Left colon (tissue), 2 donors: ENCODE results near the gene NCOR2. TPM values are rescaled to one million over a fixed set of nuclear protein-coding genes. Genes with fewer than 3 reads are reported as not detected.

ENCODE experiments used
- ATAC-seq: fragments of 200-7000 bp; cut with Tn5 transposase; one replicate; pipeline ENCODE4 v1.9.1; 2020; ENCODE audit warnings: mild to moderate bottlenecking, moderate library complexity
- DNase-seq, 2 donors: peaks; one replicate each; pipeline ENCODE4 v3.0.0-alpha.2; 2020
- intact Hi-C, 2 donors: fragments of 100-400 bp; cut with DNase I in 1 of 2; cut with micrococcal nuclease in 1 of 2; formaldehyde crosslinking; loops; one replicate each; pipeline versions ENCODE4 v1.11.2 to v1.14.0; 2022; cut with DNase I, micrococcal nuclease
- total RNA-seq, 2 donors: library from RNA; stranded (reverse); fragmentation: NEBNext Ultra II Directional; extraction: Animal tissue kit (Norgen Biotek cat#: 25700); gene quantifications; one replicate each; pipeline ENCODE4 v1.2.1, GENCODE V29; 2021
- donor health status: DM: no; HTN: no; CAD: no.
- donor health status: DM: yes; HTN: yes; CAD: no.

NCOR2 gene
- total RNA-seq, 2 donors from 2014 or later = 134 to 153 TPM

GRCh38 chr12:124551268-124552144 lies 15.9 kb downstream of the NCOR2 start:
- intact Hi-C loops = no loop called here
- no peak for ATAC-seq
- DNase-seq = peak; percentile 52 to 64

DNA sequence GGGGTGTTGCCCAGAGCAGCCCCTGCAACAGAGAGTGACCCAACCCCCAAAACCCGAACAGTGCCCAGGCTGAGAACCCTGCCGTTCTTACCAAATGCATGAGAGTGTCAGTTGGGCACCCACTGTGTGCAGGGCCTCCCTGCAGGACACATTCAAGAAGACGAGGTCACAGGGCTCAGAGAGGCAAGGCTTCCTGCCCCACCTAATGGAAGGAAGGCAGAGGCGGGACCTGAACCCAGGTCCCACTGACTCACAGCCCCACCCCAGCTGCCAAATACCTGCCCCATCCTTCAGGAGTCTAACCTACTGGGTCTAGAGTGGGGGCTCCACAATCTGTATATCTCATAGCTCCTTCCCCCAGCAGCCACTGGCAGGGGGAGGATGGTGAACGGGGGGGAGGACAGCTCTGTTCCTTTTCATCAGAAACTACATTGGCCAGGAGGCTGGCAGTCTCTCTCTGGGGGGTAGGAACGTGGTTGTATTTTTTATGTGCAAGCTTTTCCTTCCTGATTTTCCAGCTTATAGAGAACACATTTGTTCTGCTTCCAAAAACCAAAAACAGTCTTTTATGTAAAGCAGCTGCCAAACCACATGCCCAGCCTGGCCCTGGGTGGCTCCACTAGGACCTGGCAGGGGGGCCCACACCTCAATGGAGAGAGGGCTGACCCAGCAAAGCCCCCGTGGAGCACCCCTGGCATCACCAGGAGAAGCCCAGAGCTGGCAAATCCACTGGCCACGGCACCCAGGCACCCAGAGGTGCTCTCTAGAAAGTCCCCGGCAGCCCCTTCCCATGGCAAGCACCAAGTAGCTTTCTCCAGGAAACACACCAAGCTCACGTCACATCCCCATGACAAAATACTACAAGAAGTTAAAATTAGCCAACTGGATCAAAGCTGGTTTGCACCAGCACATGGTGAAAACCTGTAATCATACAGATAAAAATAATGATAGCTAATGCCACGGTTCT lies 17.0 kb downstream of the NCOR2 start:
- intact Hi-C loops = no loop called here
- ATAC-seq (peak; percentile 30), DNase-seq (no peak)

DNA sequence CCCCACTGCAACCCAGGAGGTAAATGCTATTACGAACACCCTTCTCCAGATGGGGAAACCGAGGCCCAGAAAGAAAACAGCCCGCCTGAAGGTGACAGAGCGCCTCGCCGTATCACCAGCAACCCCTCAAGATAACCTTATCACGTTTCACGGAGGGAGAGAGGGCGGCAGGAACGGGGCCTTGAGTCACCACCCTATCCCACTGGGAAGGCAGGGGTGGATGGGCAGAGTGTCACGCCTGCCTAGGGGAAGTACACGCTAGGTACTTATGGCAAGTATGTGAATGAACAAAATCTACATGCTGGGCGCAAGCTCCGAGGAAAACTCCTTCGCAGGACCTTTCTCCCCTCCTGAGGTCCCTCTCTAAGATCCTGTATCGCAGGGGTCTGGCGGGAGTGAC lies 17.8 kb downstream of the NCOR2 start:
- no peak for ATAC-seq
- intact Hi-C loops = no loop called here
- DNase-seq = no peak

DNA sequence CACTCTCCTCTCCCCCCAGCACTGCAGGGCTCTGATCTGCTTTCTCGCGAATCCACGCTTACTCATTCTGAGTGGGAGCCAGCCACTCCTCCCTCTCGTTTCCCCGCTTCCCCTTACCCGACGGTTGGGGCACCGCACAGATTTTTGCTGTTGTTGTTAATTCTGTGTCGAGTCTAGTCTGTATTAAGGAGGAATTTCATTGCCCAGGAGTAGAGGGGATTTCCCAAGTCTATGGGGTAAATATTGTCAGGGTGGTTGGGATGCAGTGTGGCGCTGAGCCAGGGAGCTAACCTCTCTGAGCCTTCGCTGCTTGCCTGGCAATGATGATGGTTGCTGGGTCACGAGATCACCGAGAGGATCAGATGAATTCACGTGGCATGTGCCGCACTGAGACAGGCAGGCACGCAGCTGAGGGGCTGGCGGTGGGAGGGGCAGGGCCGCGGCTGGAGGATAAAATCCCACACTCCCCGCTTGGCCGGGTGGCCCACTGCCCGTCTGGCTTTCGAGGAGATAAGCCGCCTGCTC lies 18.5 kb downstream of the NCOR2 start:
- DNase-seq (peak; percentile 37 to 60), ATAC-seq (no peak)
- intact Hi-C loops = no loop called here

GRCh38 chr12:124547626-124548025 lies 19.8 kb downstream of the NCOR2 start:
- intact Hi-C loops = no loop called here
- no peak for ATAC-seq

DNA sequence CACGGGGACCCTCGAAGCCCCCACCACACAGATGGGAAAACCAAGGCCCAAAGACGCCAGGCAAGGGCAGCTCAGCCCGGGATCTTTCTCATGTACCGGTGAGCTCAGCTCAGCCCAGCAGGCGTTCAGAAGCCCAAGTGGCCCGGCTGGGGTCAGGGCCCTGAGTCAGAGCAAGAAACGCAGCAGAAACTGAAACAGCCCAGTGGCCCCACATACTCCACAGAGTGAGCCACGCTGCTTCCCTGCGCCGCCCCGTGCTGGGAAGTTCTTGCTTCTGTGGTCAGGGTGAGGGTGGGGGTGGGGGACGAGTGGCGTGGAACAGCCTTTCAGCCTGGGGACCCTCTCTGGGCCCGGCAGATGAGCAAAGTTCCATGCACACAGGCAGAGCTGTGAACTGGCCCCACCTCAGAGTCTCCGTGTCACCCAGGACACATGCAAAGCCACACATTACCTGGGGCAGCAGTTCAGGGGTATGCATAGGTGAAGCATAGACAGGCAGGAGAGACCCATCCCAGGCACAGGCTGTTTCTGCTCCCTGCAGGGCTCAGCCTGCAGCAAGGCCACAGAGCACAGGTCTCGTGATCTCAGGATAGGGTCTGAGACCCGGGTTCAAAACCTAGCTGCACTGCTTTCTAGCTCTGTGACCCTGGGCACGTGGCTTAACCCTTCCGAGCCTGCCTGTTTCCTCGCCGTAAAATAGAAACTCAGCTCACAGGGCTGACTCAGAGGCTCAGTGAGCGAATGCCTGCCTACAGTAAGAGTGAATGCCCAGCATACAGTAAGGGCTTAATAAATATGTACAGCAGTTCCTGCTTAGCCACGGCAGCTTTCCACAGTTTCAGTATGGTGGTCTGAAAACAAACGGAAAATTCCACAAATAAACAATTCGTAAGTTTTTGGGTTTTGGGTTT lies 21.6 kb downstream of the NCOR2 start:
- ATAC-seq (peak; percentile 36), DNase-seq (peak; percentile 56 to 58)
- intact Hi-C loops = no loop called here

More at GRCh38 chr12:124547626-124548025, 19.8 kb downstream of the NCOR2 start:
- DNase-seq = no peak

DNA sequence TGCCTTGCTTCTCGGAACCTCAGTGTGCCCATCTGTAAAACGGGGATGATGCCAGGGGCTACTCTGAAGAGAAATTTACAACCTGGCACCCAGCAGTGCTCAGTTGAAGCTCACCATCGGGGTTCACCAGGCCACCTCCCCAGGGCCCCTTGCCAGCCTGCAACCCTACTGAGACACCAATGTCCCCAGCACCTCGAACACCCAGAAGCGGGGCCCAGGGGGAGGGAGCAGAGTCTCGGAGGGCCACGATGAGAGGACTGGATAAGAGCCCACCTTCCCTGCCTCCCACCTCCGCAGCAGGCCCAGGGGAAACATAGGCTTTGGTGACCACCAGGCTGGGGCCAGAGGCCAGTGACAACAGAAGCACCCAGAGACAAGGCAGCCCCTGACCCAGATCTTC lies 22.4 kb downstream of the NCOR2 start:
- DNase-seq (no peak), ATAC-seq (no peak)
- intact Hi-C loops = no loop called here

GRCh38 chr12:124544311-124544970 lies 23.0 kb downstream of the NCOR2 start:
- DNase-seq (no peak), ATAC-seq (no peak)
- intact Hi-C loops = no loop called here

DNA sequence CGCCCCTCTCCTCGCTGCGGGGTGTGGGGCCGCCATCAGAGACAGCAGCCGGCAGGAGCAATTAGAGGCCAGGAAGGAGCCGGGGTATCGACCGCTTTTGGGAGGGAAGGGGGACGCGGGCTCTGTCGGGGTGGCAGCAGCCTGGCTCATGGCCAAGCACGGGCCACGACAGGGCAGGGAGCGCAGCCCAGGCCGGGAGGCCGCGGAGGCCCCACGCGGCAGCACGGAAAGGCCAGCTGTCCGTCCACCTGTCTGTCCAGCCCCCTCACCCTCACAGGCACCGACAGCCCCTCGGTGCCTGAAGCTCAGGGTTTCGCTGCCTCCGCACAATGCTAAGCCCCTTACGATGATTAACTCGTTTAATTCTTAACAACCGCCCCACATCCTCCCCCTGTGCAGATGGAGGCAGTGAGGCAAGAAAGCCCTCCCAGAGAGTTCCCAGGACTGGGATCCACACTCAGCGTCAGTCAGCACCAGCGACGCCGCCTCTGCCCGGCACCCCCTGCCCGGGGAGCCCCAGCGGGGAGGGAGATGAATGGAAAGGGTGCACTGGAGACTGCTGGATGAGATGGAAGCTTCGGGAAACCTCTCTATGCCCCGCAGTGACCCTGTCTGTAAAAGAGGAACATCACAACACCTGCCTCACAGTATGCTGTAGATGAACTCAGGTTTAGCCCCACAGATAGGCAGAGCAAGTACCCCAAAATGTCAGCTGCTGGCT lies 23.7 kb downstream of the NCOR2 start:
- ATAC-seq = no peak
- intact Hi-C loops = no loop called here
- no peak for DNase-seq

DNA sequence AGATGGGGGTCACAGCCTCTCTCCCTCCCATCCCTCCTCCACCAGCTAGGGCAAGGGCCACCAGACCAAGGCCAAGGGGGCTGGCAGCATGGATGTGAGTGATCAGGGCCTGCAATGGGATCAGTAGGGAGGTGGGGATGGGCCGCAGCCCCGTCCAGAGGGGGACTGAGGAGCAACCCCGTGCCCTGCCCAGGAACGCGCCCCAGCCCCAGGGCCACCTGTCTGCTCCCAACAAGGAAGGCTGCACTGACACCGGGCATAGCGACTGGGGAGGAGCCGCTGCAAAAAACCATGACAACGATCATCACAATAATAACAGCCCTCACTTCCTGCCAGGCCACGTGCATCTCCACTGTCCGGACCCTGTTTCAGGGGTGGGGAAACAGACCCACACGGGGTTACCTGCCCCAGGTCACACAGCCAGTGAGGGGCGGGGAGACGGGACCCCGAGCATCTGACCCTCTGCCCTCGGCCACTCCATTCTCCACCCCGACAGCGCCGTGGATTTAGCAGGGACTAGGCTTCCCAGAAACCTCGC lies 24.3 kb downstream of the NCOR2 start:
- peak; percentile 53 for ATAC-seq

DNA sequence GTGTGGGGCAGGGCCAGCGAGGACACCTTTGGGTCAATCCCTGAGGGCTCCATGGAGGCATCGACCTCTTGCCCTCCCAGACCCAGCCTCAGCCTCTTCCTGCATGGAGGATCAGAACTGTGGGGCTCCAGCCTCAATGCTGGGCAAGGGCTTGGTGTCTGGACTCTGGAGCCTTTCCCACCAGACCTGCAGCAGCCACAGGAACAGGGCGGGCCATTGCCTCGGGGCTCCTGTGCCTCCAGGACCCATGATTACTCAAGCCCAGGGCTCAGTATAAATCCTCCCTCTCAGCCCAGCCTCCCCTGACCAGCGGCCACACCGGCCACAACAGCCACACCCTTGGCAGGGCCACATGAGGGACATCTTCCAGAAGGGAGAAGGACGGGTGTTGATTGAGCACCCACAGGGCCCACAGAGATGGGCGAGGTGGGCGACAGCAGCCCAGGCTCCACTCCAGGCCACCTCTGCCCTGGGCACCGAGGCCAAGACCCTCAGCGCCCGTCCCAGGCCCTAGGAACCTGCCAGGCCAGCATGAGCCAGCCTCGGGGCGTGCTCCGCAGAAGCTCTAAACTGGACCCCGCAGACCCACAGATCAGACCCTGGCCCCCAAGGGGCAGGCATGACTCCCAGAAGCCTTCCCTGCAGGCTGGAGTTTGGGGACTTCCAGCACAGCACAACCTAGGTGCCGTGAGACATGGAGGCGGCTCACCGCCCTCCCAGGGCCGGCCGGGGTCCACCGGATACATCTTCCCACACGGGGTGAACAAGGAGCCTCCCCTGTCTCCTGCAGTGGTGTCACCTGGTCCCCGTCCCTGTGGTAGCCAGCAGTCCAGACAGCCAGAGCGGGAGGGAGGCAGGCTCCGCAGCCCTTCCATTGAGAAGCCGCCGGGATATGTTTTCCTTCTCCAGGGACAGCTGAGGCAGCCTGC lies 25.1 kb downstream of the NCOR2 start:
- ATAC-seq = no peak
- no peak for DNase-seq
- intact Hi-C loops = no loop called here

More for the DNA sequence above, 24.3 kb downstream of the NCOR2 start:
- DNase-seq = peak in 1 of 2 donors; percentile 42
- intact Hi-C loops = no loop called here

- ATAC-seq (no peak), DNase-seq (no peak)
- intact Hi-C loops = no loop called here
These were observed 26.1 kb downstream of the NCOR2 start for GRCh38 chr12:124541322-124541721.

DNA sequence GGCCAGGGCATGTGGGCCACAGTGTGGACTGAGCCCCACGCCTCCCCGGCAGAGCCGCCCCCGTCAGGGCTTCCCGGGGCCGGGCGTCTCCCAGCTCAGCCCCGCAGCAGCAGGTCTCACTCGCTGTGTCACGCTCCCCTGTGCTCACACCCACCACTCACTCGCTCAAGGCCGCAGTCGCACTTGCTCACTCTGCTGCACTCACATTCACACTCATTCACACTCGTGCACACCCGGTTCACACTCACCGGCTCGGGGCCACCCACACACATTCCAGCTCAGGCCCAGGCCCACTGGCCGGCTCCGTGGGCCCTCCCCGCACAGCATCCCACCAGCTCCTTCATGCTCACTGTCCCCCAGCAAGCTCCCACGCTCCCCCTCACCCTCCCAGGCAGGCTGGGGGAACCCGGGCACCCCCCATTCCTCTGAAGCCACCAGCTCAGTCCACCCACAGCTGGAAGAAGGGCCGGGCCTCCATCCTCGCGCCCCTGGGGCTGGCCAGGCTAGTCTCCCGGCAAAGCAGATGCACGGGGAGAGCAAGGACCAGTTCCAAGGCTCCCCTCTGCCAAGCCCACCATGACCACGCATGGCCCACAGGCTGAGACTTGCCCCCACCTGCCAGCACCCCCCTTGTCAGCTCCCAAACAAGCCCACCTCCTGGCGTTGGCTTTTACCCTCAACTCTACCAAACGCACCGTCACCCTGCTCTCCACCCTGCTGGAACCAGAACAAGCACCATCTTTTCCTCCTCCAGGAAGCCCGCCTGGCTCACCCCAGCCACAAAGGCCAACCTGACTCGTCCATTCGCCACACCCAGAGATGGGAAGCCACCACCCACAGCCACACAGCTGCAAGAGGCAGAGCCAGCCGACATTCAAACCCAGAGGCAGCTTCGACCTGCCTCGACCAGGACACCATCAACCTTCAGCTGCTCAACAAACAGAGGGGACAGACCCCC lies 28.0 kb downstream of the NCOR2 start:
- ATAC-seq (peak; percentile 3), DNase-seq (no peak)
- intact Hi-C loops = no loop called here

DNA sequence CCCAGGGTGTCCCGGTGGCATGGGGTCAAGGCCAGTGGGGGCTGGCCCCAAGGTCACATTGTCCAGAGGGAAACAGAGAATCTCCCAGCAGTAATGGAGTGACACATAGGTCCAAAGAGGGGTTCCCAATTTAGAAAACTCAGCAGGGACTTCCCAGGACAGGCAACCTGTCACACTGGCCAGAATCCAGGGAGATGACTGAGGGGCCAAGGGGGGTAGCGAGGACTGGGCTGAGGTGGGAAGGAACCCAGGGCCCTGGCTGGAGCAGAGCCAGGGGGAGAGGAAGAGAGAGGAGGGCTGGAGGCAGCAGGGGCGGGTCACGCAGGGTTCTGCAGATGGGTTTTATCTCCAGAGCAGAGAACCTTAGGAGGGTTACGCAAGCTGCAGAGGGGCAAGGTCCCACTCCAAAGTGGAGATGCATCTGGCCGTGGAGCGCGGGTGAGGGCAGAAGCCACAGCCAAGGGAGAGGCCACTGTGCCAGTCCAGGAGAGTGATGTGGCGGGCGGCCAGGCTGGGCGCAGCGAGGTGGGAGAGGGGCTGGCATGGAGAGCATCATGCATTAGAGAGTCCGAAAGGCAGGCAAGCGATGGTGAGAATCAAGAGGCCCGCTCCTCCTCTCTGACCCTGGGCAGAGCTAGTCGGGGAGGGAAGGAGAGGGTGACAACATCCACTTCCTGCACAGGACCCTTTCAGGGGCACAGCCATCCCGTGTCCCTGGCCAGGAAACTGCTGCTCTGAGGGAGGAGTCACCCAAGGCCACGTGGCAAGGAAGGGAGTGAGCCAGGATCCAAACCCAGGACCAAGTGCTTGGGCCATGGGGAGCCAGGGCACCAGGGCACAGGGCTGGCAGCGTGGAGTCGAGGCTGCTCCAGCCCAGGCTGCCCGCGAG lies 29.0 kb downstream of the NCOR2 start:
- ATAC-seq (peak; percentile 14), DNase-seq (no peak)

More for the DNA sequence above, 29.0 kb downstream of the NCOR2 start:
- intact Hi-C loops = no loop called here
